HepG2 (cell line): ENCODE results near the gene DDIT4. TPM values are rescaled to one million over a fixed set of nuclear protein-coding genes. Genes with fewer than 3 reads are reported as not detected.

Experiments
- ARNTL ChIP-seq: sonication (generic); formaldehyde crosslinking; IDR thresholded peaks from 2 replicates; pipeline ENCODE4 v1.4.0; 2020; ENCODE audit warnings: mild to moderate bottlenecking, missing genetic modification reagents
- CHCHD3 ChIP-seq: sonication (generic); formaldehyde crosslinking; IDR thresholded peaks from 2 replicates; pipeline ENCODE4 v1.8.0; 2022; ENCODE audit warnings: mild to moderate bottlenecking, missing genetic modification reagents, moderate library complexity
- KDM6A ChIP-seq: IDR thresholded peaks from 2 replicates; pipeline ENCODE4 v1.6.1; 2016; ENCODE audit warnings: low read depth
- MTA1 ChIP-seq: sonication (generic); formaldehyde crosslinking; IDR thresholded peaks from 2 replicates; pipeline ENCODE4 v1.4.0; 2020; ENCODE audit warnings: missing genetic modification reagents, mild to moderate bottlenecking, borderline replicate concordance
- PCBP1 ChIP-seq: fragments of 200-400 bp; formaldehyde crosslinking; IDR thresholded peaks from 2 replicates; pipeline ENCODE4 v1.6.1; 2017; ENCODE audit warnings: mild to moderate bottlenecking, low read depth, low read length, borderline replicate concordance
- POLR2A ChIP-seq, 2 experiments: IDR thresholded peaks; 2 replicates each; pipeline ENCODE4 v1.6.1; 2011; ENCODE audit warnings: low read depth in 2 of 2, low read length in 2 of 2, mild to moderate bottlenecking in 1 of 2, moderate library complexity in 1 of 2; ENCODE audit not compliant: insufficient read depth in 1 of 2
- PRPF4 ChIP-seq: fragments of 200-400 bp; formaldehyde crosslinking; IDR thresholded peaks from 2 replicates; pipeline ENCODE4 v1.6.1; 2016; ENCODE audit warnings: low read length, low read depth; ENCODE audit not compliant: poor library complexity, severe bottlenecking
- SNRNP70 ChIP-seq: fragments of 200-400 bp; formaldehyde crosslinking; IDR thresholded peaks from 2 replicates; pipeline ENCODE4 v1.6.1; 2017; ENCODE audit warnings: mild to moderate bottlenecking, low read depth, low read length, moderate library complexity
- ZNF121 ChIP-seq: sonication (generic); formaldehyde crosslinking; IDR thresholded peaks from 2 replicates; pipeline ENCODE4 v1.5.0; 2020; ENCODE audit warnings: mild to moderate bottlenecking, missing genetic modification reagents
- ZNF629 ChIP-seq: sonication (generic); formaldehyde crosslinking; conservative IDR thresholded peaks from 2 replicates; pipeline ENCODE4 v1.5.0; 2020; ENCODE audit warnings: missing genetic modification reagents
- polyA plus RNA-seq, 8 experiments: library from polyadenylated mRNA; depleted of rRNA in 3 of 8; stranded (reverse) in 7 of 8; unstranded in 1 of 8; fragments of >200 nt; fragmentation: Illumina TruSeq in 4 of 8; extraction: Trizol in 4 of 8; gene quantifications; 2 replicates each; pipeline versions ENCODE4 v1.2.1 to v1.2.3, GENCODE V29; 2011 to 2016; ENCODE audit warnings: low read depth in 4 of 8, missing spikeins in 1 of 8, mixed read lengths in 1 of 8; ENCODE audit not compliant: insufficient read depth in 1 of 8
- total RNA-seq, 5 experiments: library from RNA; depleted of rRNA; stranded (reverse); fragments of >200 nt; fragmentation: Illumina TruSeq; extraction: Trizol; gene quantifications; 2 replicates each; pipeline ENCODE4 v1.2.3, GENCODE V29; 2016; ENCODE audit warnings: low read depth in 1 of 5
- TF ChIP-seq, protein P1 (sequence below): sonication (generic); formaldehyde crosslinking; IDR thresholded peaks from 2 replicates; pipeline ENCODE4 v1.8.1; 2022; ENCODE audit warnings: mild to moderate bottlenecking, missing genetic modification reagents
- TF ChIP-seq, protein P2 (sequence below): sonication (generic); formaldehyde crosslinking; IDR thresholded peaks from 2 replicates; pipeline ENCODE4 v1.8.0; 2022; ENCODE audit warnings: missing genetic modification reagents, mild to moderate bottlenecking, inconsistent platforms, borderline replicate concordance
- TF ChIP-seq, protein P3 (sequence below): sonication (generic); formaldehyde crosslinking; IDR thresholded peaks from 2 replicates; pipeline ENCODE4 v1.5.1; 2020; ENCODE audit warnings: mild to moderate bottlenecking, missing genetic modification reagents, moderate library complexity
- TF ChIP-seq, protein P4 (sequence below), 2 experiments: sonication (generic) in 1 of 2; formaldehyde crosslinking in 1 of 2; IDR thresholded peaks; 2 replicates each; pipeline versions ENCODE4 v1.4.0 to v1.6.1; 2018 to 2020; ENCODE audit warnings: missing genetic modification reagents in 2 of 2, borderline replicate concordance in 1 of 2, low read depth in 1 of 2, mild to moderate bottlenecking in 1 of 2, missing biosample characterization in 1 of 2

Gene DDIT4
- total and polyA plus RNA-seq, 2 of the 13 experiments (the other 11 are each of a cell fraction or from before 2014, with no cell fraction given): 35.6 to 40.7 TPM

DNA sequence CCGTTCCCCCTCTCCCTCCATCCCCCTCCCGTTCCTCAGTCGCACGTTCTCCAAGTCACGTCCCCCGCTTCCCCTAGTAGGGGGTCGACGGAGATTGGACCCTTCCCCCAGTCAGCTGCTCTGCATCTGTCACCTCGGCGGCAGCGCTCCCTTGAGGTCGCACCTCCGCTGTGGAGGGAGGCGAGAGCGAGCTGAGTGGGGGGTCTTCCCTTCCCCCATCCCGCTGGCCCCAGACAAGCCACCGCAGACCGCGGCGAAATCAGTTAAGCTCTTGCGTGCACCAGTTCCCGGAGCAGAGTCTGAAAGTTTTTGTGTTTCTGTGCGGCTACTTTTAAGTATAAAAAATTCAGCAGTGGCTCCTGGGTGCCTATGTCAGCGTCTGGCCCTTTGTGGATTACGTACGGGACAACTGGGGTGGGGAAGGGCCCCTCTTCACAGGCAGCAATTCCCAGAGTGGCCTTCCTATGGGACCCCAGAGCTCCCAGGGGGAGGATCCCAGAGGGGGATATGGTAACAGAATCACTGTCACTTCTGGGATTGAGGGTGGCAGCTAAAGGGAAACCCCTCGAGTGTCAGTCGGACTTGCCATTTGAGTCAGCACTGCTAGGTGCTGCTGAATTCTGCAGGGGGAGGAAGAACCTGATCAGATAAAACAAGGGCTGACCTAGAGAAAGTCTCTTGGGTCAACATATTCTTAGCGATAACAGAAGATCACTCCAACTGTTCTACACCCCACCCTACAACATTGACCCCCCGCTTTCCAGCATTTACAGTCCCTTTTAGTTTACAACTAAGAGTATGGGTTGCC, 12.5 kb upstream of the DDIT4 start (continued):
- TF ChIP-seq KDM6A (CRISPR knock-in tag) (no peak), PCBP1 (peak; percentile 39; the same call in 1 of the 2 replicates), PRPF4 (no peak), ZNF121 (CRISPR knock-in tag) (0 out of 2 replicates have a peak, but pooled peaks have one; percentile 4), MTA1 (CRISPR knock-in tag) (peak; percentile 68; the same call in 1 of the 2 replicates), CHCHD3 (CRISPR knock-in tag) (no peak), POLR2A (IDR thresholded peaks at IDR 0.05; ENCODE audit: insufficient read depth in 1 of 2, low read depth in 2 of 2, low read length in 2 of 2) (peak in 1 of 2 experiments; percentile 55; a peak in 2 of 4 replicates), SNRNP70 (no peak), ARNTL (CRISPR knock-in tag) (no peak), ZNF629 (no peak)
- TF ChIP-seq, protein P1, sequence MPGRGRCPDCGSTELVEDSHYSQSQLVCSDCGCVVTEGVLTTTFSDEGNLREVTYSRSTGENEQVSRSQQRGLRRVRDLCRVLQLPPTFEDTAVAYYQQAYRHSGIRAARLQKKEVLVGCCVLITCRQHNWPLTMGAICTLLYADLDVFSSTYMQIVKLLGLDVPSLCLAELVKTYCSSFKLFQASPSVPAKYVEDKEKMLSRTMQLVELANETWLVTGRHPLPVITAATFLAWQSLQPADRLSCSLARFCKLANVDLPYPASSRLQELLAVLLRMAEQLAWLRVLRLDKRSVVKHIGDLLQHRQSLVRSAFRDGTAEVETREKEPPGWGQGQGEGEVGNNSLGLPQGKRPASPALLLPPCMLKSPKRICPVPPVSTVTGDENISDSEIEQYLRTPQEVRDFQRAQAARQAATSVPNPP: no peak
- TF ChIP-seq, protein P2, sequence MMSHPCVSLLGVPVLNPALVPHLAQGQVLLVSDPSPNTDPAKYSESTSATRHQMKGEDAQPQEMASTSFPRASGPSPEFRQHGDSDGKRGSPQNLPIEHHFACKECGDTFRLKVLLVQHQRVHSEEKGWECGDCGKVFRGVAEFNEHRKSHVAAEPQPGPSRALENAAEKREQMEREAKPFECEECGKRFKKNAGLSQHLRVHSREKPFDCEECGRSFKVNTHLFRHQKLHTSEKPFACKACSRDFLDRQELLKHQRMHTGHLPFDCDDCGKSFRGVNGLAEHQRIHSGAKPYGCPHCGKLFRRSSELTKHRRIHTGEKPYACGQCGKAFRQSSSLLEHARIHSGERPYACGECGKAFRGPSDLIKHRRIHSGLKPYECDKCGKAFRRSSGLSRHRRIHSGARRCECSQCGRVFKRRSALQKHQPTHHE: 0 out of 2 replicates have a peak, but pooled peaks have one; percentile 33
- TF ChIP-seq, protein P3, sequence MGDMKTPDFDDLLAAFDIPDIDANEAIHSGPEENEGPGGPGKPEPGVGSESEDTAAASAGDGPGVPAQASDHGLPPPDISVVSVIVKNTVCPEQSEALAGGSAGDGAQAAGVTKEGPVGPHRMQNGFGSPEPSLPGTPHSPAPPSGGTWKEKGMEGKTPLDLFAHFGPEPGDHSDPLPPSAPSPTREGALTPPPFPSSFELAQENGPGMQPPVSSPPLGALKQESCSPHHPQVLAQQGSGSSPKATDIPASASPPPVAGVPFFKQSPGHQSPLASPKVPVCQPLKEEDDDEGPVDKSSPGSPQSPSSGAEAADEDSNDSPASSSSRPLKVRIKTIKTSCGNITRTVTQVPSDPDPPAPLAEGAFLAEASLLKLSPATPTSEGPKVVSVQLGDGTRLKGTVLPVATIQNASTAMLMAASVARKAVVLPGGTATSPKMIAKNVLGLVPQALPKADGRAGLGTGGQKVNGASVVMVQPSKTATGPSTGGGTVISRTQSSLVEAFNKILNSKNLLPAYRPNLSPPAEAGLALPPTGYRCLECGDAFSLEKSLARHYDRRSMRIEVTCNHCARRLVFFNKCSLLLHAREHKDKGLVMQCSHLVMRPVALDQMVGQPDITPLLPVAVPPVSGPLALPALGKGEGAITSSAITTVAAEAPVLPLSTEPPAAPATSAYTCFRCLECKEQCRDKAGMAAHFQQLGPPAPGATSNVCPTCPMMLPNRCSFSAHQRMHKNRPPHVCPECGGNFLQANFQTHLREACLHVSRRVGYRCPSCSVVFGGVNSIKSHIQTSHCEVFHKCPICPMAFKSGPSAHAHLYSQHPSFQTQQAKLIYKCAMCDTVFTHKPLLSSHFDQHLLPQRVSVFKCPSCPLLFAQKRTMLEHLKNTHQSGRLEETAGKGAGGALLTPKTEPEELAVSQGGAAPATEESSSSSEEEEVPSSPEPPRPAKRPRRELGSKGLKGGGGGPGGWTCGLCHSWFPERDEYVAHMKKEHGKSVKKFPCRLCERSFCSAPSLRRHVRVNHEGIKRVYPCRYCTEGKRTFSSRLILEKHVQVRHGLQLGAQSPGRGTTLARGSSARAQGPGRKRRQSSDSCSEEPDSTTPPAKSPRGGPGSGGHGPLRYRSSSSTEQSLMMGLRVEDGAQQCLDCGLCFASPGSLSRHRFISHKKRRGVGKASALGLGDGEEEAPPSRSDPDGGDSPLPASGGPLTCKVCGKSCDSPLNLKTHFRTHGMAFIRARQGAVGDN (CRISPR knock-in tag): peak; percentile 93
- TF ChIP-seq, protein P4, sequence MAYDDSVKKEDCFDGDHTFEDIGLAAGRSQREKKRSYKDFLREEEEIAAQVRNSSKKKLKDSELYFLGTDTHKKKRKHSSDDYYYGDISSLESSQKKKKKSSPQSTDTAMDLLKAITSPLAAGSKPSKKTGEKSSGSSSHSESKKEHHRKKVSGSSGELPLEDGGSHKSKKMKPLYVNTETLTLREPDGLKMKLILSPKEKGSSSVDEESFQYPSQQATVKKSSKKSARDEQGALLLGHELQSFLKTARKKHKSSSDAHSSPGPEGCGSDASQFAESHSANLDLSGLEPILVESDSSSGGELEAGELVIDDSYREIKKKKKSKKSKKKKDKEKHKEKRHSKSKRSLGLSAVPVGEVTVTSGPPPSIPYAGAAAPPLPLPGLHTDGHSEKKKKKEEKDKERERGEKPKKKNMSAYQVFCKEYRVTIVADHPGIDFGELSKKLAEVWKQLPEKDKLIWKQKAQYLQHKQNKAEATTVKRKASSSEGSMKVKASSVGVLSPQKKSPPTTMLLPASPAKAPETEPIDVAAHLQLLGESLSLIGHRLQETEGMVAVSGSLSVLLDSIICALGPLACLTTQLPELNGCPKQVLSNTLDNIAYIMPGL (CRISPR knock-in tag; IDR thresholded peaks at IDR 0.05; ENCODE audit: borderline replicate concordance in 1 of 2, low read depth in 1 of 2): peak in 1 of 2 experiments; percentile 25; a peak in 2 of 4 replicates
